ENCODE data around the gene HGFAC. TPM values are rescaled to one million over a fixed set of nuclear protein-coding genes. Genes with fewer than 3 reads are reported as not detected.
A peak's percentile ranks its signal among the peaks of the same experiment; 100 is the strongest.

The HGFAC gene
- total RNA-seq, 1 donor from 2014 or later = 2.4 TPM

GRCh38 chr4:3484057-3484973, 42.5 kb downstream of the HGFAC start:
- H3K4me3 Mint-ChIP-seq = no peak overlapping the region
- TF ChIP-seq, protein P1, sequence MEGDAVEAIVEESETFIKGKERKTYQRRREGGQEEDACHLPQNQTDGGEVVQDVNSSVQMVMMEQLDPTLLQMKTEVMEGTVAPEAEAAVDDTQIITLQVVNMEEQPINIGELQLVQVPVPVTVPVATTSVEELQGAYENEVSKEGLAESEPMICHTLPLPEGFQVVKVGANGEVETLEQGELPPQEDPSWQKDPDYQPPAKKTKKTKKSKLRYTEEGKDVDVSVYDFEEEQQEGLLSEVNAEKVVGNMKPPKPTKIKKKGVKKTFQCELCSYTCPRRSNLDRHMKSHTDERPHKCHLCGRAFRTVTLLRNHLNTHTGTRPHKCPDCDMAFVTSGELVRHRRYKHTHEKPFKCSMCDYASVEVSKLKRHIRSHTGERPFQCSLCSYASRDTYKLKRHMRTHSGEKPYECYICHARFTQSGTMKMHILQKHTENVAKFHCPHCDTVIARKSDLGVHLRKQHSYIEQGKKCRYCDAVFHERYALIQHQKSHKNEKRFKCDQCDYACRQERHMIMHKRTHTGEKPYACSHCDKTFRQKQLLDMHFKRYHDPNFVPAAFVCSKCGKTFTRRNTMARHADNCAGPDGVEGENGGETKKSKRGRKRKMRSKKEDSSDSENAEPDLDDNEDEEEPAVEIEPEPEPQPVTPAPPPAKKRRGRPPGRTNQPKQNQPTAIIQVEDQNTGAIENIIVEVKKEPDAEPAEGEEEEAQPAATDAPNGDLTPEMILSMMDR (conservative IDR thresholded peaks at IDR 0.05) = no peak
- H3K4me1 Mint-ChIP-seq (ENCODE audit: unreplicated experiment) = peaks cover 9% of the 10 kb centered on the region
- H3K27ac Mint-ChIP-seq = peak overlapping the region; percentile 46
- H3K27me3 Mint-ChIP-seq = peaks cover 17% of the 10 kb centered on the region
- no peak for DNase-seq (ENCODE audit: extremely low spot score, unreplicated experiment)
- H3K9me3 Mint-ChIP-seq = no peaks in the 10 kb centered on the region
- no peaks in the 10 kb centered on the region for H3K36me3 Mint-ChIP-seq

GRCh38 chr4:3485011-3485791, 43.4 kb downstream of the HGFAC start:
- no peak for DNase-seq (ENCODE audit: extremely low spot score, unreplicated experiment)
- Mint-ChIP-seq H3K9me3 (no peaks in the 10 kb centered on the region), H3K36me3 (no peaks in the 10 kb centered on the region), H3K27ac (peak overlapping the region; percentile 46), H3K4me3 (no peak overlapping the region), H3K4me1 (ENCODE audit: unreplicated experiment) (peaks cover 9% of the 10 kb centered on the region), H3K27me3 (peaks cover 17% of the 10 kb centered on the region)
- TF ChIP-seq, protein P1 (conservative IDR thresholded peaks at IDR 0.05) = no peak

DNA sequence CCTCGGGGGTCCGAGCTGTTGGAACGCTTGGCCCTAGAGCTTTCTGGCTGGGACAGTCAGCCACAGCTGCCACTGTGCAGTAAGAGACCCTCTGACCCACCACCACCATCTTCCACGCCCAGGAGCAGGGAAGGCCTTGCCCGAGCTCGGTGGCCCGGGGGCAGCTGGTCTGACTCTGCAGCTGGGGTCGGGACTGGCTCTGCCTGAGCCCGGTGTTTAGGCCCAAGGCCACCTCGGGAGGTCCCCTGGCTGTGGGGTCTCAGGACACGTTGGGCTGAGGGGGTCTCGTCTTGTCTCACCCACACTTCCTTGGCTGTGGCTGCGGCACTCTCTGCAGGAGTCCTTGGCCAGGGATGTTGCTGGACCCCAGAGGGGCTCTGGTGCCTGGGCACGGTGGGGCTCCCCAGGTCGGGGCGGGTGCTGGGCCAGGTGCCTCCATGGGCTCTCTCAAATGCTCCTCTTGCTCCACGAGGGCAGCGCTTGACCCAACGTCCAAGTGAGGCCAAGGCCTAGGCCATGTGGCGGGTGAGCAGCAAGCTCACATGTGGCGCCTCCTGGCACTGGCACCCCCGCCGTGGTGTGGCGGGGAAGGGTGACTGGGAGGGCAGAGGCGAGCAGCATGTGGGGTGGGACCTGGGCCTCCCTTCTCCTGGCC, 44.2 kb downstream of the HGFAC start:
- Mint-ChIP-seq H3K4me1 (ENCODE audit: unreplicated experiment) (peaks cover 3% of the 10 kb centered on the region), H3K9me3 (no peaks in the 10 kb centered on the region), H3K27ac (no peak overlapping the region), H3K4me3 (no peak overlapping the region), H3K27me3 (peaks cover 14% of the 10 kb centered on the region), H3K36me3 (no peaks in the 10 kb centered on the region)
- TF ChIP-seq, protein P1 (conservative IDR thresholded peaks at IDR 0.05) = no peak
- DNase-seq (ENCODE audit: extremely low spot score, unreplicated experiment) = no peak

DNA sequence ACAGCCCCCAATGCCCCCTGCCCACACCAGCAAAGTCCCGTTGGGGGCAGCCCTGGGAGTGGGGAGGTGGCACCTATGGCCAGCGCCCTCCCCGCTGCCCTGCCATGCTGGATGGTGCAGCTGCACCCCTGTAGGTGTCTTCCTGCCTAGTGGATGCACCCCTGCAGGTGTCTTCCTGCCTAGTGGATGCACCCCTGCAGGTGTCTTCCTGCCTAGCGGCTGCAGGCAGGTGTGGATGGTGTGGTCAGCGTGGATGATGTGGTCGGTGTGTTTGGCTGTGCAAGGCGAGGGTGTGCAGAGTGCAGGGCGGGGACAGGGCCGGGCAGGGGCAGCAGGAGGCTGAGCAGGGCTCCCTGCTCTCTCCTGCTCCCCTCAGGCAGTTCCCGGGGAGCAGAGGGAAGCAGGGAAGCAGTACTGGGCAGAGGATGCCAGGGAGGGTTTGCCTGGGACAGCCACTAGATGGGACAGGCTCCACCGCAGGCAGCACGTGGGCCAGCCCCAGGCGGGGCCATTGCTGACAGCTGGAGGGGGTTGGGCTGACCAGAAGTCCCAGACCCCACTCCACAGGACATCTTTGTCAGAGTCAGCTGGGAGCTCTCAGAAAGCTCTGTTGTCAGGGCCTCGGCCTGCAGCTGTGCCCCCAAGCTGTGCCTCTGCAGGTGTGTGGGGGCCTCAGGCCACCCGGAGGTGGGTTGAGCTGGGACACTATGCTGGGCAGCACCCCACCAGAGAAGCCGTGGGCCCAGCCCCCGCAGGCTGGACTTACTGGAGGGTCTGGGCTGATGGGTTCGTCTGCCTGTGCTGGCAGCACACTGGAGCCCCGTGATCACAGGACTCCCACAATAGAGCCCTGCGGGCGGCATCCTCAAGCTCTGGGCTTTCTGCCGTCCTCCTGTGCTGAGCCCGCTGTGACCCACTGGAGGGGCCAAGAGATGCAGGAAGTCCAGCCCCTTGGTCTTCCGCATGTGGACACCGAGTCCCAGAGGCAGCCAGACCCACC, 45.1 kb downstream of the HGFAC start:
- H3K27ac Mint-ChIP-seq = no peak overlapping the region
- TF ChIP-seq, protein P1 (conservative IDR thresholded peaks at IDR 0.05) = no peak
- peaks cover 19% of the 10 kb centered on the region for H3K27me3 Mint-ChIP-seq
- H3K9me3 Mint-ChIP-seq = no peaks in the 10 kb centered on the region
- no peak for DNase-seq (ENCODE audit: extremely low spot score, unreplicated experiment)
- no peaks in the 10 kb centered on the region for H3K4me1 Mint-ChIP-seq (ENCODE audit: unreplicated experiment)
- H3K36me3 Mint-ChIP-seq = no peaks in the 10 kb centered on the region
- peak overlapping the region; percentile 31 for H3K4me3 Mint-ChIP-seq
